ENCODE measurements around the gene GAS7.
"Not testable (repeated sequence)": the region's sequence is repeated elsewhere in the genome, so short reads cannot be mapped to it uniquely, and the experiment has no call there.

The GAS7 gene

GRCh38 chr17:9928601-9929333 is 269.6 kb downstream of the GAS7 start:
- H3K4me3 ChIP-seq (ENCODE audit: low read length in 2 of 2): no peak overlapping the region
- H3K4me1 ChIP-seq (ENCODE audit: control insufficient read depth in 2 of 2, insufficient read depth in 2 of 2, low read length in 2 of 2): no peaks in the 10 kb centered on the region
- H3K27me3 ChIP-seq (ENCODE audit: control insufficient read depth in 2 of 2, insufficient read depth in 2 of 2, low read length in 2 of 2): no peaks in the 10 kb centered on the region
- H3K9ac ChIP-seq (ENCODE audit: low read depth in 1 of 2, low read length in 2 of 2): no peak overlapping the region
- no peaks in the 10 kb centered on the region for H3K9me3 ChIP-seq (ENCODE audit: control insufficient read depth in 2 of 2, low read length in 2 of 2)
- H3K36me3 ChIP-seq (ENCODE audit: control insufficient read depth in 2 of 2, insufficient read depth in 2 of 2, low read length in 2 of 2): no peaks in the 10 kb centered on the region
- H3K27ac ChIP-seq (ENCODE audit: low read depth in 2 of 2, low read length in 2 of 2): no peak overlapping the region

GRCh38 chr17:9926150-9926804 is 272.1 kb downstream of the GAS7 start:
- Histone ChIP-seq H3K27ac (ENCODE audit: low read depth in 2 of 2, low read length in 2 of 2) (no peak overlapping the region), H3K4me1 (ENCODE audit: control insufficient read depth in 2 of 2, insufficient read depth in 2 of 2, low read length in 2 of 2) (no peaks in the 10 kb centered on the region), H3K27me3 (ENCODE audit: control insufficient read depth in 2 of 2, insufficient read depth in 2 of 2, low read length in 2 of 2) (no peaks in the 10 kb centered on the region), H3K4me3 (ENCODE audit: low read length in 2 of 2) (no peak overlapping the region), H3K9me3 (ENCODE audit: control insufficient read depth in 2 of 2, low read length in 2 of 2) (no peaks in the 10 kb centered on the region), H3K36me3 (ENCODE audit: control insufficient read depth in 2 of 2, insufficient read depth in 2 of 2, low read length in 2 of 2) (no peaks in the 10 kb centered on the region), H3K9ac (ENCODE audit: low read depth in 1 of 2, low read length in 2 of 2) (no peak overlapping the region)

GRCh38 chr17:9925457-9925856 is 272.9 kb downstream of the GAS7 start:
- no peaks in the 10 kb centered on the region for H3K27me3 ChIP-seq (ENCODE audit: control insufficient read depth in 2 of 2, insufficient read depth in 2 of 2, low read length in 2 of 2)
- H3K27ac ChIP-seq (ENCODE audit: low read depth in 2 of 2, low read length in 2 of 2): no peak overlapping the region
- no peaks in the 10 kb centered on the region for H3K9me3 ChIP-seq (ENCODE audit: control insufficient read depth in 2 of 2, low read length in 2 of 2)
- H3K9ac ChIP-seq (ENCODE audit: low read depth in 1 of 2, low read length in 2 of 2): no peak overlapping the region
- no peaks in the 10 kb centered on the region for H3K4me1 ChIP-seq (ENCODE audit: control insufficient read depth in 2 of 2, insufficient read depth in 2 of 2, low read length in 2 of 2)
- H3K36me3 ChIP-seq (ENCODE audit: control insufficient read depth in 2 of 2, insufficient read depth in 2 of 2, low read length in 2 of 2): no peaks in the 10 kb centered on the region
- H3K4me3 ChIP-seq (ENCODE audit: low read length in 2 of 2): no peak overlapping the region

GRCh38 chr17:9924735-9925191 is 273.6 kb downstream of the GAS7 start:
- Histone ChIP-seq H3K9me3 (ENCODE audit: control insufficient read depth in 2 of 2, low read length in 2 of 2) (no peaks in the 10 kb centered on the region), H3K36me3 (ENCODE audit: control insufficient read depth in 2 of 2, insufficient read depth in 2 of 2, low read length in 2 of 2) (no peaks in the 10 kb centered on the region), H3K27ac (ENCODE audit: low read depth in 2 of 2, low read length in 2 of 2) (no peak overlapping the region), H3K9ac (ENCODE audit: low read depth in 1 of 2, low read length in 2 of 2) (no peak overlapping the region), H3K27me3 (ENCODE audit: control insufficient read depth in 2 of 2, insufficient read depth in 2 of 2, low read length in 2 of 2) (no peaks in the 10 kb centered on the region), H3K4me3 (ENCODE audit: low read length in 2 of 2) (no peak overlapping the region), H3K4me1 (ENCODE audit: control insufficient read depth in 2 of 2, insufficient read depth in 2 of 2, low read length in 2 of 2) (no peaks in the 10 kb centered on the region)

GRCh38 chr17:9922012-9922848 is 276.2 kb downstream of the GAS7 start:
- Histone ChIP-seq H3K27me3 (ENCODE audit: control insufficient read depth in 2 of 2, insufficient read depth in 2 of 2, low read length in 2 of 2) (no peaks in the 10 kb centered on the region), H3K9ac (ENCODE audit: low read depth in 1 of 2, low read length in 2 of 2) (no peak overlapping the region), H3K4me3 (ENCODE audit: low read length in 2 of 2) (no peak overlapping the region), H3K9me3 (ENCODE audit: control insufficient read depth in 2 of 2, low read length in 2 of 2) (no peaks in the 10 kb centered on the region), H3K36me3 (ENCODE audit: control insufficient read depth in 2 of 2, insufficient read depth in 2 of 2, low read length in 2 of 2) (peaks cover 0 to 3% of the 10 kb centered on the region in 2 donors), H3K4me1 (ENCODE audit: control insufficient read depth in 2 of 2, insufficient read depth in 2 of 2, low read length in 2 of 2) (no peaks in the 10 kb centered on the region), H3K27ac (ENCODE audit: low read depth in 2 of 2, low read length in 2 of 2) (no peak overlapping the region)

- not testable (repeated sequence) for H3K27me3 ChIP-seq (ENCODE audit: control insufficient read depth in 2 of 2, insufficient read depth in 2 of 2, low read length in 2 of 2); H3K4me3 ChIP-seq (ENCODE audit: low read length in 2 of 2); H3K36me3 ChIP-seq (ENCODE audit: control insufficient read depth in 2 of 2, insufficient read depth in 2 of 2, low read length in 2 of 2); H3K9me3 ChIP-seq (ENCODE audit: control insufficient read depth in 2 of 2, low read length in 2 of 2); H3K27ac ChIP-seq (ENCODE audit: low read depth in 2 of 2, low read length in 2 of 2); H3K9ac ChIP-seq (ENCODE audit: low read depth in 1 of 2, low read length in 2 of 2); H3K4me1 ChIP-seq (ENCODE audit: control insufficient read depth in 2 of 2, insufficient read depth in 2 of 2, low read length in 2 of 2)
Measured at GRCh38 chr17:9921216-9921615, 277.2 kb downstream of the GAS7 start.

- Histone ChIP-seq H3K4me3 (ENCODE audit: low read length in 2 of 2) (no peak overlapping the region), H3K27ac (ENCODE audit: low read depth in 2 of 2, low read length in 2 of 2) (no peak overlapping the region), H3K9me3 (ENCODE audit: control insufficient read depth in 2 of 2, low read length in 2 of 2) (no peaks in the 10 kb centered on the region), H3K36me3 (ENCODE audit: control insufficient read depth in 2 of 2, insufficient read depth in 2 of 2, low read length in 2 of 2) (peaks cover 0 to 5% of the 10 kb centered on the region in 2 donors), H3K27me3 (ENCODE audit: control insufficient read depth in 2 of 2, insufficient read depth in 2 of 2, low read length in 2 of 2) (no peaks in the 10 kb centered on the region), H3K9ac (ENCODE audit: low read depth in 1 of 2, low read length in 2 of 2) (no peak overlapping the region), H3K4me1 (ENCODE audit: control insufficient read depth in 2 of 2, insufficient read depth in 2 of 2, low read length in 2 of 2) (no peaks in the 10 kb centered on the region)
Measured at GRCh38 chr17:9918804-9919352, 279.5 kb downstream of the GAS7 start.

- Histone ChIP-seq H3K4me1 (ENCODE audit: control insufficient read depth in 2 of 2, insufficient read depth in 2 of 2, low read length in 2 of 2) (no peaks in the 10 kb centered on the region), H3K4me3 (ENCODE audit: low read length in 2 of 2) (no peak overlapping the region), H3K27me3 (ENCODE audit: control insufficient read depth in 2 of 2, insufficient read depth in 2 of 2, low read length in 2 of 2) (no peaks in the 10 kb centered on the region), H3K9me3 (ENCODE audit: control insufficient read depth in 2 of 2, low read length in 2 of 2) (no peaks in the 10 kb centered on the region), H3K9ac (ENCODE audit: low read depth in 1 of 2, low read length in 2 of 2) (no peak overlapping the region), H3K27ac (ENCODE audit: low read depth in 2 of 2, low read length in 2 of 2) (no peak overlapping the region), H3K36me3 (ENCODE audit: control insufficient read depth in 2 of 2, insufficient read depth in 2 of 2, low read length in 2 of 2) (peaks cover 0 to 5% of the 10 kb centered on the region in 2 donors)
Measured at GRCh38 chr17:9918352-9918751, 280.1 kb downstream of the GAS7 start.

GRCh38 chr17:9917801-9918200 is 280.6 kb downstream of the GAS7 start:
- no peak overlapping the region for H3K27ac ChIP-seq (ENCODE audit: low read depth in 2 of 2, low read length in 2 of 2)
- H3K27me3 ChIP-seq (ENCODE audit: control insufficient read depth in 2 of 2, insufficient read depth in 2 of 2, low read length in 2 of 2): no peaks in the 10 kb centered on the region
- no peaks in the 10 kb centered on the region for H3K9me3 ChIP-seq (ENCODE audit: control insufficient read depth in 2 of 2, low read length in 2 of 2)
- no peak overlapping the region for H3K4me3 ChIP-seq (ENCODE audit: low read length in 2 of 2)
- H3K9ac ChIP-seq (ENCODE audit: low read depth in 1 of 2, low read length in 2 of 2): no peak overlapping the region
- no peaks in the 10 kb centered on the region for H3K4me1 ChIP-seq (ENCODE audit: control insufficient read depth in 2 of 2, insufficient read depth in 2 of 2, low read length in 2 of 2)
- peaks cover 0 to 5% of the 10 kb centered on the region in 2 donors for H3K36me3 ChIP-seq (ENCODE audit: control insufficient read depth in 2 of 2, insufficient read depth in 2 of 2, low read length in 2 of 2)

GRCh38 chr17:9917131-9917530 is 281.3 kb downstream of the GAS7 start:
- no peak overlapping the region for H3K27ac ChIP-seq (ENCODE audit: low read depth in 2 of 2, low read length in 2 of 2)
- H3K4me1 ChIP-seq (ENCODE audit: control insufficient read depth in 2 of 2, insufficient read depth in 2 of 2, low read length in 2 of 2): no peaks in the 10 kb centered on the region
- no peaks in the 10 kb centered on the region for H3K27me3 ChIP-seq (ENCODE audit: control insufficient read depth in 2 of 2, insufficient read depth in 2 of 2, low read length in 2 of 2)
- H3K9me3 ChIP-seq (ENCODE audit: control insufficient read depth in 2 of 2, low read length in 2 of 2): no peaks in the 10 kb centered on the region
- no peak overlapping the region for H3K4me3 ChIP-seq (ENCODE audit: low read length in 2 of 2)
- H3K36me3 ChIP-seq (ENCODE audit: control insufficient read depth in 2 of 2, insufficient read depth in 2 of 2, low read length in 2 of 2): peaks cover 0 to 5% of the 10 kb centered on the region in 2 donors
- no peak overlapping the region for H3K9ac ChIP-seq (ENCODE audit: low read depth in 1 of 2, low read length in 2 of 2)
